ENCODE results near the gene AGAP5. TPM values are rescaled to one million over a fixed set of nuclear protein-coding genes. Genes with fewer than 3 reads are reported as not detected.
"Not testable (repeated sequence)": the region's sequence is repeated elsewhere in the genome, so short reads cannot be mapped to it uniquely, and the experiment has no call there.

The AGAP5 gene
- total and polyA plus RNA-seq, 4 donors = 5.8 to 25.7 (median 9.7) TPM

DNA sequence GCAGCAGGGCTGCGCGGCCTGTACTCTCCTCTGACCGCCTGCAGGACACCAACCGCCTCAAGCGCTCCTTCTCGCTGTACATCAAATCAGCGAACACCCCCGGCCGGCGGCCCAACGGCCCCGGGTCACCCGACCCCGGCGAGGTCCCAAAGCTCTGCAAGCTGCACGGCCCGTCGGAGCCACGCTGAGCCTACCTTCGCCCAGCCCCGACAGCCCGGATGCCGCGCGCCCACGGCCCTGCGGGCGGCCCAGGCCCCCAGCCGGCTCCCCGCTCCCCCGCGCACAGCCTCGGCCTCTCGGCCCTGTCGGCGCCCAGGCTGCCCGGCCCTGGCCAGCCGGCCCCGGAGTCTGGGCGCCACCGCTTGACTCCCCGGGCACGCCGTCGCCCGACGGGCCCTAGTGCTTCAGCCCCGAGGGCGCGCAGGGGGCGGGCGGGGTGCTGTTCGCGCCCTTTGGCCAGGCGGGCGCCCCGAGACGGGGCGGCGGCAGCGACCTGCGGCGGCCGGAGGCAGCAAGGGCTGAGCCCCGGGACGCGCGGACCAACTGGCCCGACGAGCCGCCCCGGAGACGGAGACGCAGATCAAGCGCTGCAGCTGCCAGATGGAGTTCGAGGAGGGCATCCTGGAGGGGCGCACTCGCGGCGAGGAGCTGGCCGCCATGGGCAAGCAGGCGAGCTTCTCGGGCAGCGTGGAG is 35.2 kb upstream of the AGAP5 start:
- no peak overlapping the region for H3K27ac ChIP-seq (ENCODE audit: low read depth, low read length)
- no peak for DNase-seq (ENCODE audit: low read depth in 4 of 6, low spot score in 6 of 6)
- no peaks in the 10 kb centered on the region for H3K27me3 ChIP-seq (ENCODE audit: control insufficient read depth, insufficient read depth, low read length)
- WGBS (ENCODE audit: insufficient coverage) = 65% methylated on average over 82 of the region's 84 CpGs
- H3K9me3 ChIP-seq (ENCODE audit: control insufficient read depth, insufficient read depth, low read length) = no peaks in the 10 kb centered on the region
- H3K4me1 ChIP-seq (ENCODE audit: control insufficient read depth, insufficient read depth, low read length) = peaks cover 13% of the 10 kb centered on the region
- H3K36me3 ChIP-seq (ENCODE audit: control insufficient read depth, insufficient read depth, low read length) = peaks cover 37% of the 10 kb centered on the region
- H3K4me3 ChIP-seq (ENCODE audit: low read depth, low read length) = no peak overlapping the region

DNA sequence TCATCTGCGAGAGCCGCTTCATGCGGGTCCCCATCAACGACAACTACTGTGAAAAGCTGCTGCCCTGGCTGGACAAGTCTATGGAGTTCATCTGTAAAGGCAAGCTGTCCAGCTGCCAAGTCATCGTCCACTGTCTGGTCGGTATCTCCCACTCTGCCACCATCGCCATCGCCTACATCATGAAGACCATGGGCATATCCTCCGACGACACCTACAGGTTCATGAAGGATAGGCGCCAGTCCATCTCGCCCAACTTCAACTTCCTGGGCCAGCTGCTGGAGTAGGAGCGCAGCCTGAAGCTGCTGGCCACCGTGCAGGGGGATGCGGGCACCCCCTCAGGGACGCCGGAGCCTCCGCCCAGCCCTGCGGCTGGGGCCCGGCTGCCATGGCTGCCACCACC is 34.5 kb upstream of the AGAP5 start:
- Histone ChIP-seq H3K36me3 (ENCODE audit: control insufficient read depth, insufficient read depth, low read length) (peaks cover 35% of the 10 kb centered on the region), H3K4me3 (ENCODE audit: low read depth, low read length) (no peak overlapping the region), H3K9me3 (ENCODE audit: control insufficient read depth, insufficient read depth, low read length) (no peaks in the 10 kb centered on the region), H3K4me1 (ENCODE audit: control insufficient read depth, insufficient read depth, low read length) (peaks cover 13% of the 10 kb centered on the region), H3K27me3 (ENCODE audit: control insufficient read depth, insufficient read depth, low read length) (no peaks in the 10 kb centered on the region), H3K27ac (ENCODE audit: low read depth, low read length) (no peak overlapping the region)
- DNase-seq (ENCODE audit: low read depth in 4 of 6, low spot score in 6 of 6) = no peak
- 96% methylated on average over 20 of the region's 20 CpGs for WGBS (ENCODE audit: insufficient coverage)

DNA sequence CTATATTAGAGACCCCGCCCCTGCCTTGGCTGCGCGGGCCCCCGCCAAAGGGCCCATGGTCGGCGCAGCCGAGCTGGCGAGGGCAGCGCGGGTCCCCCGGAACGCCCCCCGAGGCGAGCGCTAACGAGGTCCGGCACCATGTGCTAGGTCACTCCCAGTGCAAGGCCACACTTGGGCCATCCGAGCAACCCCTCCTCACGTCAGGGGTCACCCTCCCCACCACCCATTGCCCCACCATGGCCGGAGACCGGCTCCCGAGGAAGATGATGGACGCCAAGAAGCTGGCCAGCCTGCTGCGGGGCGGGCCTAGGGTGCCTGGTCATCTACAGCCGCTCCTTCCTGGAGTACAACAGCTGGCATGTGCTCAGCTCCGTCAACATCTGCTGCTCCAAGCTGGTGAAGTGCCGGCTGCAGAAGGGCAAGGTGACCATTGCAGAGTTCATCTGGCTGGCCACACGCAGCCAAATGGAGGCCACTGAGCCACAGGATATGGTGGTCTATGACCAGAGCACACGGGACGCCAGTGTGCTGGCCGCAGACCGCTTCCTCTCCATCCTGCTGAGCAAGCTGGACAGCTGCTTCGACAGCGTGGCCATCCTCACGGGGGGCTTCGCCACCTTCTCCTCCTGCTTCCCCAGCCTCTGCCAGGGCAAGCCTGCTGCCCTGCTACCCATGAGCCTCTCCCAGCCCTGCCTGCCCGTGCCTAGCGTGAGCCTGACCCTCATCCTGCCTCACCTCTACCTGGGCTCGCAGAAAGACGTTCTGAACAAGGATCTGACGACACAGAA is 33.9 kb upstream of the AGAP5 start:
- Histone ChIP-seq H3K4me3 (ENCODE audit: low read depth, low read length) (no peak overlapping the region), H3K27ac (ENCODE audit: low read depth, low read length) (no peak overlapping the region), H3K9me3 (ENCODE audit: control insufficient read depth, insufficient read depth, low read length) (no peaks in the 10 kb centered on the region), H3K27me3 (ENCODE audit: control insufficient read depth, insufficient read depth, low read length) (no peaks in the 10 kb centered on the region), H3K36me3 (ENCODE audit: control insufficient read depth, insufficient read depth, low read length) (peaks cover 33% of the 10 kb centered on the region), H3K4me1 (ENCODE audit: control insufficient read depth, insufficient read depth, low read length) (peaks cover 13% of the 10 kb centered on the region)
- 91% methylated on average over 41 of the region's 42 CpGs for WGBS (ENCODE audit: insufficient coverage)
- DNase-seq (ENCODE audit: low read depth in 4 of 6, low spot score in 6 of 6) = no peak

DNA sequence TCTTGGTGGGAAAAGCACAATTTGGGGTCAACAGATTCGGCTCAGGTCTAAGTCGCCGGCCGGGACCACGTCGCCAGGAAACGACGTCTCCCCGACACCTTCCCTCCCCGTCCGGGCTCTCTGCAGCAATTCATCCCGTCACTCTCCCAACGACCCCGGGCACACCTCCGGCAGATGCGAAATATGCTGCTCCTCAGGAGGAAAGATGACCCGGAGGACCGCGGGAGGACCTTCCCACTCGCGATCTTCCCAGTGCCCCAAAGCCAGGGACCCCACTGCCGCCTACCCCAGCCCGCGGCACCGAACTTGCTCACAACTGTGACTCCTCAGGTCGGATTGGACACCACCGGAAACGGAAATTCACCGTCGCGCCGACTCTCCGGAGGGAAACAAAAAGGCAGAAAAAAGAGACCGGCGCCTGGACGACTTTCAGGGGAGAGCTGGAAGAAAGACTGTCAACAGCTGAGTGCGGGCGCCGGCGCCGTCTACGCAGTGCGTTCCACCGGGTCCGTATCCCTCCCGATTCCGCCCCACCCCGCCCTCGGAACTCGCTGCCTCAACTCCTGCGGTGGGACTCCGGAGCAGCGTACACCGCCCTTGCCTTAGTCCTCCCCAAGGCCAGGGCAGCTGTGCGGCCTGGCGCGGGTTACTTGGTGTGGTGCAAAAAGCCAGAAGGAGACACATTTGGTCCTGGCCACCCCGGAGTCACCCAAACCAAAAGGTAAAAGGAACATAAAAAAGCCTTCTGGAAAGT is 32.4 kb upstream of the AGAP5 start:
- WGBS (ENCODE audit: insufficient coverage) = 0% methylated on average over 58 of the region's 58 CpGs
- Histone ChIP-seq H3K27ac (ENCODE audit: low read depth, low read length) (peak overlapping the region; percentile 96), H3K27me3 (ENCODE audit: control insufficient read depth, insufficient read depth, low read length) (no peaks in the 10 kb centered on the region), H3K4me3 (ENCODE audit: low read depth, low read length) (peak overlapping the region; percentile 88), H3K36me3 (ENCODE audit: control insufficient read depth, insufficient read depth, low read length) (peaks cover 39% of the 10 kb centered on the region), H3K4me1 (ENCODE audit: control insufficient read depth, insufficient read depth, low read length) (peaks cover 13% of the 10 kb centered on the region), H3K9me3 (ENCODE audit: control insufficient read depth, insufficient read depth, low read length) (no peaks in the 10 kb centered on the region)
- DNase-seq (ENCODE audit: low read depth in 4 of 6, low spot score in 6 of 6) = peak; percentile 89 to 98 (median 93)

DNA sequence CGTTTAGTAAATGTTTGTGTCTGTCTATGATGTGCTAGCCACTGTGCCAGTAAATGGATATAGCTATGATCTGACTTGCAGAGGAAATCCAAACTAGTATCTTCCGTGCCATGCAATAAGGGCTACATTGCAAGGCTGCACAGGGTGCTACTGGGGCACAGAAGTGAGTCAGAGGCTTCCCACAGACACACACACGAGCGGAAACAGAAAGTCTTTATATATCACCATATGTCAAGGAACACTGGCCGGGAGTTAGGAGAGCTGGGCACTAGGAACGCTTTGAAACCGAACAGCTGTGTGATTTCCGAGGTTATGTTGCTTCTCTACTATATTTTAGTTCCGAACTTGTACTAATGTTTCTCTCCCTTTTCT is 31.9 kb upstream of the AGAP5 start:
- 0% methylated on average over 2 of the region's 9 CpGs for WGBS (ENCODE audit: insufficient coverage)
- Histone ChIP-seq H3K4me1 (ENCODE audit: control insufficient read depth, insufficient read depth, low read length) (peaks cover 13% of the 10 kb centered on the region), H3K36me3 (ENCODE audit: control insufficient read depth, insufficient read depth, low read length) (peaks cover 39% of the 10 kb centered on the region), H3K27ac (ENCODE audit: low read depth, low read length) (peak overlapping the region; percentile 96), H3K4me3 (ENCODE audit: low read depth, low read length) (peak overlapping the region; percentile 88)
- not testable (repeated sequence) for H3K9me3 ChIP-seq (ENCODE audit: control insufficient read depth, insufficient read depth, low read length); H3K27me3 ChIP-seq (ENCODE audit: control insufficient read depth, insufficient read depth, low read length)
- DNase-seq (ENCODE audit: low read depth in 4 of 6, low spot score in 6 of 6) = peak in 2 of 6 donors; percentile 2

DNA sequence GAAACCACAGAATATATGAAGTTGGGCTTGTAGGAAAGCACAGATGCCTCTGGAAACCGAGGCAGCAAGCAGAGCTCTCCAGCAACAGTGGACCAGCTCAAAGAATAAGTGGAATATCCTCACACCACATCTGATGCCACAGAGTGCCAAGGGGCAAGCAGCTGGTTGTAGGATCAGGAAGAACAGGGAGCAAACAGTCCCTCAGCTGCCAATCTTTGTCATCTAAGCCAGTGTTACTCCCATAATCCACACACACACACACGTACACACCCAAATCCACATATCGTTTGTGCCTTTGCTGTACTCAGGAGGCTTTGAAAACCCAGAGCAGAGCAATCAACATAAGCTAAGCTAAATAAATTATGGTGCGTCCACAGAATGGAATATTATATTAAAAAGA is 25.6 kb upstream of the AGAP5 start:
- no peak for DNase-seq (ENCODE audit: low read depth in 4 of 6, low spot score in 6 of 6)
- H3K4me1 ChIP-seq (ENCODE audit: control insufficient read depth, insufficient read depth, low read length) = no peaks in the 10 kb centered on the region
- H3K27me3 ChIP-seq (ENCODE audit: control insufficient read depth, insufficient read depth, low read length) = no peaks in the 10 kb centered on the region
- no peak overlapping the region for H3K27ac ChIP-seq (ENCODE audit: low read depth, low read length)
- H3K4me3 ChIP-seq (ENCODE audit: low read depth, low read length) = no peak overlapping the region
- H3K36me3 ChIP-seq (ENCODE audit: control insufficient read depth, insufficient read depth, low read length) = peaks cover 22% of the 10 kb centered on the region
- H3K9me3 ChIP-seq (ENCODE audit: control insufficient read depth, insufficient read depth, low read length) = no peaks in the 10 kb centered on the region
- no CpG with 5 or more reads among the region's 4 CpGs for WGBS (ENCODE audit: insufficient coverage)

DNA sequence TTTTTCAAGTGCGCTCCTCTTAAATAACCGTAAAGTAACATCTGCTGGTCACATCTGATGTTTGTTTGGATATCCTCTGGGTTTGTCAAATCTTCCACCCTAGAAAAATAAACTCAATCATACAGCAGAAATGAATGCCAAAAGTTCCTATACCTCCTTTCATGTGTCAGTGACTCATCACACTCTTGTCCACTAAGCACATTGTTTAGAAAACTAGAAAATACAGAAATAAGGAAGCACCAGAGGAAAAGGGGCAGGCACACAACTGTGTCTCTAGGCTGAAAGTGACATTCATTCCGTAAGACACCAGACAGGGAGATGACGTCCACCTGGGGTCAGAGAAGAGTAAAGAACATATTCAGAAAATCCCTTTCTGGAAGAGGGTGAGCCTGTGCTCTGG is 22.7 kb upstream of the AGAP5 start:
- 91% methylated on average over 2 of the region's 4 CpGs for WGBS (ENCODE audit: insufficient coverage)
- H3K4me3 ChIP-seq (ENCODE audit: low read depth, low read length); H3K27me3 ChIP-seq (ENCODE audit: control insufficient read depth, insufficient read depth, low read length); DNase-seq (ENCODE audit: low read depth in 4 of 6, low spot score in 6 of 6); H3K9me3 ChIP-seq (ENCODE audit: control insufficient read depth, insufficient read depth, low read length); H3K4me1 ChIP-seq (ENCODE audit: control insufficient read depth, insufficient read depth, low read length): not testable (repeated sequence)
- Histone ChIP-seq H3K36me3 (ENCODE audit: control insufficient read depth, insufficient read depth, low read length) (peaks cover 24% of the 10 kb centered on the region), H3K27ac (ENCODE audit: low read depth, low read length) (peak overlapping the region; percentile 33)

DNA sequence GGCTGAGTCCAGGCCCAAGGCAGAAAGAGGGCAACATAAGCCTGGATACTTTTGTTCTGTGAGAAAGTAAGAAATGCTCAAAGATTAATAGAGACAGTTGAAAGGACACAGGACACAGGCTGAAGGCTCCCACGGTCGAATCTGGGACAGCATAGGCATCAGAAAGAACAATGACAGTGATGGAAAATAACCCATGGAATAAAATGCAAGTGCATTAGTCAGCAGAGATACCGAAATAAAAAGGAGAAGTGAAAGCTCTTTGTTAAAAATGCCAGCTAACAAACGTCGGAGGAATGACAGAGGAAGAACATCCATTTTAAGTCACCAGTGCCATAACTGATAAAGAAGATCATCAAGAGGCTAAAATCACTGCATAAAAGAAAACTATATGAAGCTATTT is 19.6 kb upstream of the AGAP5 start:
- H3K4me3 ChIP-seq (ENCODE audit: low read depth, low read length) = no peak overlapping the region
- no peak overlapping the region for H3K27ac ChIP-seq (ENCODE audit: low read depth, low read length)
- no peaks in the 10 kb centered on the region for H3K9me3 ChIP-seq (ENCODE audit: control insufficient read depth, insufficient read depth, low read length)
- H3K36me3 ChIP-seq (ENCODE audit: control insufficient read depth, insufficient read depth, low read length) = peaks cover 24% of the 10 kb centered on the region
- H3K4me1 ChIP-seq (ENCODE audit: control insufficient read depth, insufficient read depth, low read length) = no peaks in the 10 kb centered on the region
- 58% methylated on average over 5 of the region's 5 CpGs for WGBS (ENCODE audit: insufficient coverage)
- H3K27me3 ChIP-seq (ENCODE audit: control insufficient read depth, insufficient read depth, low read length) = no peaks in the 10 kb centered on the region
- DNase-seq (ENCODE audit: low read depth in 4 of 6, low spot score in 6 of 6) = no peak

DNA sequence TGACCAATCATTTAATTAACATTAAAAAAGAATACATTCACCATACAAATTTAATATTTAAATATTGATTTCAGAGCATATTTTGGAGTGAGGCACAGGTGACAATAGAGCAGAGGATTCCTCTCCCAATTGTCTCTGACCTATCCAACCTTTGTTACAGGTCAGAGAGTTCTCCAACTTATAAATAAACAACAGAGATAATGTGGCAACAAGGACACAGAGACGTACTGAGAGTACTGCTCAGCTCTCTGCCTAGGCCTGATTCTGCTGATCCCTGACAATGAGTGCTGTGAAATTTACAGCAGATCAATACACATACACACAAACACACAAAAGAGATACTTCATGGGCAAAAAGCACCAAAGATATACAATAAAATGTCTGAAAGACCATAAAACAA is 18.3 kb upstream of the AGAP5 start:
- Histone ChIP-seq H3K4me3 (ENCODE audit: low read depth, low read length) (no peak overlapping the region), H3K36me3 (ENCODE audit: control insufficient read depth, insufficient read depth, low read length) (peaks cover 19% of the 10 kb centered on the region), H3K9me3 (ENCODE audit: control insufficient read depth, insufficient read depth, low read length) (no peaks in the 10 kb centered on the region), H3K4me1 (ENCODE audit: control insufficient read depth, insufficient read depth, low read length) (no peaks in the 10 kb centered on the region), H3K27ac (ENCODE audit: low read depth, low read length) (no peak overlapping the region), H3K27me3 (ENCODE audit: control insufficient read depth, insufficient read depth, low read length) (no peaks in the 10 kb centered on the region)
- WGBS (ENCODE audit: insufficient coverage) = 100% methylated on average over 1 of the region's 1 CpG
- DNase-seq (ENCODE audit: low read depth in 4 of 6, low spot score in 6 of 6) = no peak
